Measurements from ENCODE around the gene OR4D1. TPM values are rescaled to one million over a fixed set of nuclear protein-coding genes. Genes with fewer than 3 reads are reported as not detected.

OR4D1 gene
- total and polyA plus RNA-seq, 2 donors (not counting 1 experiment from before 2014, with no cell fraction given) = not detected

- DNase-seq (ENCODE audit: low read depth in 2 of 2) = no peak
- H3K9ac ChIP-seq (ENCODE audit: insufficient read depth, low read length) = no peak overlapping the region
- no peak overlapping the region for H2AFZ ChIP-seq (ENCODE audit: low read length)
- no peaks in the 10 kb centered on the region for H3K36me3 ChIP-seq (ENCODE audit: control insufficient read depth, insufficient read depth, low read length)
- H3K9me3 ChIP-seq (ENCODE audit: control insufficient read depth, insufficient read depth, low read depth, low read length) = no peaks in the 10 kb centered on the region
- H3K4me2 ChIP-seq (ENCODE audit: extremely low read depth, insufficient read depth, low read length) = no peak overlapping the region
- H3K27me3 ChIP-seq (ENCODE audit: control insufficient read depth, insufficient read depth, low read length) = no peaks in the 10 kb centered on the region
- H3K4me1 ChIP-seq (ENCODE audit: control insufficient read depth, extremely low read depth, insufficient read depth, low read length) = no peaks in the 10 kb centered on the region
- no peak overlapping the region for H3K27ac ChIP-seq (ENCODE audit: insufficient read depth, low read length)
- no peaks in the 10 kb centered on the region for H4K20me1 ChIP-seq (ENCODE audit: control insufficient read depth, extremely low read depth, insufficient read depth, low read length)
- no peaks in the 10 kb centered on the region for H3K79me2 ChIP-seq (ENCODE audit: control insufficient read depth, insufficient read depth, low read length)
- no peak for TF ChIP-seq EZH2 (IDR thresholded peaks at IDR 0.05; ENCODE audit: low read length, missing control alignments)
- TF ChIP-seq CTCF (conservative IDR thresholded peaks at IDR 0.05 in 1 of 2, IDR thresholded peaks at IDR 0.05 in 1 of 2; ENCODE audit: low read depth in 1 of 2, low read length in 2 of 2) = no peak
- no peak overlapping the region for H3K4me3 ChIP-seq (replicated peaks in 1 of 4; ENCODE audit: control extremely low read depth in 1 of 4, insufficient read depth in 1 of 4, low read depth in 3 of 4, low read length in 4 of 4)
Measured at GRCh38 chr17:58174871-58175270, 26.7 kb downstream of the OR4D1 start.

GRCh38 chr17:58176200-58176599, 28.0 kb downstream of the OR4D1 start:
- H2AFZ ChIP-seq (ENCODE audit: low read length) = no peak overlapping the region
- no peaks in the 10 kb centered on the region for H3K36me3 ChIP-seq (ENCODE audit: control insufficient read depth, insufficient read depth, low read length)
- TF ChIP-seq CTCF (conservative IDR thresholded peaks at IDR 0.05 in 1 of 2, IDR thresholded peaks at IDR 0.05 in 1 of 2; ENCODE audit: low read depth in 1 of 2, low read length in 2 of 2) (no peak), EZH2 (IDR thresholded peaks at IDR 0.05; ENCODE audit: low read length, missing control alignments) (no peak)
- peak; percentile 10 to 12 for DNase-seq (ENCODE audit: low read depth in 2 of 2)
- no peaks in the 10 kb centered on the region for H4K20me1 ChIP-seq (ENCODE audit: control insufficient read depth, extremely low read depth, insufficient read depth, low read length)
- H3K9ac ChIP-seq (ENCODE audit: insufficient read depth, low read length) = no peak overlapping the region
- H3K27me3 ChIP-seq (ENCODE audit: control insufficient read depth, insufficient read depth, low read length) = no peaks in the 10 kb centered on the region
- no peak overlapping the region for H3K4me3 ChIP-seq (replicated peaks in 1 of 4; ENCODE audit: control extremely low read depth in 1 of 4, insufficient read depth in 1 of 4, low read depth in 3 of 4, low read length in 4 of 4)
- no peak overlapping the region for H3K27ac ChIP-seq (ENCODE audit: insufficient read depth, low read length)
- H3K9me3 ChIP-seq (ENCODE audit: control insufficient read depth, insufficient read depth, low read depth, low read length) = no peaks in the 10 kb centered on the region
- no peak overlapping the region for H3K4me2 ChIP-seq (ENCODE audit: extremely low read depth, insufficient read depth, low read length)
- no peaks in the 10 kb centered on the region for H3K4me1 ChIP-seq (ENCODE audit: control insufficient read depth, extremely low read depth, insufficient read depth, low read length)
- H3K79me2 ChIP-seq (ENCODE audit: control insufficient read depth, insufficient read depth, low read length) = no peaks in the 10 kb centered on the region

GRCh38 chr17:58181796-58182195, 33.6 kb downstream of the OR4D1 start:
- no peak for DNase-seq (ENCODE audit: low read depth in 2 of 2)

More at GRCh38 chr17:58181796-58182195, 33.6 kb downstream of the OR4D1 start:
- no peaks in the 10 kb centered on the region for H3K36me3 ChIP-seq (ENCODE audit: control insufficient read depth, insufficient read depth, low read length)
- no peaks in the 10 kb centered on the region for H3K9me3 ChIP-seq (ENCODE audit: control insufficient read depth, insufficient read depth, low read depth, low read length)
- H3K9ac ChIP-seq (ENCODE audit: insufficient read depth, low read length) = no peak overlapping the region
- no peak overlapping the region for H3K4me2 ChIP-seq (ENCODE audit: extremely low read depth, insufficient read depth, low read length)
- H4K20me1 ChIP-seq (ENCODE audit: control insufficient read depth, extremely low read depth, insufficient read depth, low read length) = no peaks in the 10 kb centered on the region
- H3K79me2 ChIP-seq (ENCODE audit: control insufficient read depth, insufficient read depth, low read length) = no peaks in the 10 kb centered on the region
- no peak overlapping the region for H3K27ac ChIP-seq (ENCODE audit: insufficient read depth, low read length)
- no peak overlapping the region for H2AFZ ChIP-seq (ENCODE audit: low read length)
- no peaks in the 10 kb centered on the region for H3K4me1 ChIP-seq (ENCODE audit: control insufficient read depth, extremely low read depth, insufficient read depth, low read length)
- TF ChIP-seq CTCF (conservative IDR thresholded peaks at IDR 0.05 in 1 of 2, IDR thresholded peaks at IDR 0.05 in 1 of 2; ENCODE audit: low read depth in 1 of 2, low read length in 2 of 2) = no peak
- no peak for TF ChIP-seq EZH2 (IDR thresholded peaks at IDR 0.05; ENCODE audit: low read length, missing control alignments)
- H3K27me3 ChIP-seq (ENCODE audit: control insufficient read depth, insufficient read depth, low read length) = no peaks in the 10 kb centered on the region
- no peak overlapping the region for H3K4me3 ChIP-seq (replicated peaks in 1 of 4; ENCODE audit: control extremely low read depth in 1 of 4, insufficient read depth in 1 of 4, low read depth in 3 of 4, low read length in 4 of 4)

Measured in fibroblast of lung (primary cell).